NCI-H1092 (cell line): ENCODE data around the gene CDC42SE1.
"Not testable (repeated sequence)": the region's sequence is repeated elsewhere in the genome, so short reads cannot be mapped to it uniquely, and the experiment has no call there.

Source experiments
- DNase-seq: peaks from one replicate; lab custom pipeline; 2025; lab: John Stamatoyannopoulos, UW

Gene CDC42SE1

GRCh38 chr1:151059109-151060006, at the start of gene CDC42SE1:
CDC42SE1 (minus strand) TSS chr1:151059622; CDS start chr1:151055730, 3,892 bp downstream.
- DNase-seq: peak; percentile 85

- DNase-seq: no peak
Observed at GRCh38 chr1:151108331-151108730, 48.9 kb upstream of the CDC42SE1 start.

- DNase-seq: no peak
Observed at GRCh38 chr1:151106894-151107293, 47.5 kb upstream of the CDC42SE1 start.

GRCh38 chr1:151104630-151105029, 45.2 kb upstream of the CDC42SE1 start:
- no peak for DNase-seq

GRCh38 chr1:151098126-151098525, 38.7 kb upstream of the CDC42SE1 start:
- no peak for DNase-seq

GRCh38 chr1:151097426-151097825, 38.0 kb upstream of the CDC42SE1 start:
- not testable (repeated sequence) for DNase-seq

GRCh38 chr1:151085953-151086559, 26.6 kb upstream of the CDC42SE1 start:
- DNase-seq: no peak

GRCh38 chr1:151072224-151072623, 12.8 kb upstream of the CDC42SE1 start:
- DNase-seq: no peak

GRCh38 chr1:151070474-151071276, 11.3 kb upstream of the CDC42SE1 start, which contains the start of gene GABPB2:
GABPB2 (plus strand) TSS chr1:151070761; CDS start chr1:151088190, 17,429 bp downstream.
- peak; percentile 92 for DNase-seq

- DNase-seq: no peak
Observed at GRCh38 chr1:151069103-151069486, 9.7 kb upstream of the CDC42SE1 start.

GRCh38 chr1:151067185-151067584, 7.8 kb upstream of the CDC42SE1 start:
- DNase-seq: no peak

GRCh38 chr1:151065089-151065645, 5.7 kb upstream of the CDC42SE1 start:
- DNase-seq: no peak

- no peak for DNase-seq
Observed at GRCh38 chr1:151062741-151063371, 3.4 kb upstream of the CDC42SE1 start.

GRCh38 chr1:151061704-151062103, 2.3 kb upstream of the CDC42SE1 start:
- no peak for DNase-seq

GRCh38 chr1:151060657-151061421, 1.4 kb upstream of the CDC42SE1 start:
- DNase-seq: peak; percentile 12

GRCh38 chr1:151060007-151060656, 710 bp upstream of the CDC42SE1 start, which contains the start of gene MLLT11:
MLLT11 (plus strand) TSS chr1:151060397; CDS start chr1:151067225, 6,828 bp downstream.
- peak; percentile 79 for DNase-seq

- peak; percentile 69 for DNase-seq
Observed at GRCh38 chr1:151058692-151059091, 730 bp downstream of the CDC42SE1 start.

- DNase-seq: no peak
Observed at GRCh38 chr1:151056149-151056548, 3.3 kb downstream of the CDC42SE1 start.

GRCh38 chr1:151055581-151055980, 3.8 kb downstream of the CDC42SE1 start:
- no peak for DNase-seq

- DNase-seq: no peak
Observed at GRCh38 chr1:151054971-151055547, 4.4 kb downstream of the CDC42SE1 start.
